DOHH2 (cell line): ENCODE data around the gene IRAK1BP1.
"Not testable (repeated sequence)": the region's sequence is repeated elsewhere in the genome, so short reads cannot be mapped to it uniquely, and the experiment has no call there.

Experiments
- H3F3A ChIP-seq: fragments of 200-600 bp; sonication (generic), shearing (Covaris generic); 2 replicates; pipeline ENCODE4 v1.6.0; 2016; ENCODE audit warnings: antibody characterized with exemption, mild to moderate bottlenecking; ENCODE audit not compliant: control insufficient read depth, insufficient read depth
- H3K27ac ChIP-seq: fragments of 200-600 bp; sonication (generic); 2 replicates; pipeline ENCODE4 v1.5.1; 2014; ENCODE audit warnings: low read depth, mild to moderate bottlenecking, low read length, moderate library complexity
- H3K27me3 ChIP-seq: fragments of 200-600 bp; sonication (generic); 2 replicates; pipeline ENCODE4 v1.6.1; 2014; ENCODE audit warnings: mild to moderate bottlenecking, low read length, mixed read lengths; ENCODE audit not compliant: control insufficient read depth
- H3K36me3 ChIP-seq: fragments of 200-600 bp; sonication (generic); 2 replicates; pipeline ENCODE4 v1.6.1; 2014; ENCODE audit warnings: mild to moderate bottlenecking, low read length, moderate library complexity, mixed read lengths; ENCODE audit not compliant: control insufficient read depth
- H3K4me1 ChIP-seq: fragments of 200-600 bp; sonication (generic); 2 replicates; pipeline ENCODE4 v1.6.1; 2014; ENCODE audit warnings: mild to moderate bottlenecking, low read length, mixed read lengths; ENCODE audit not compliant: control insufficient read depth
- H3K4me2 ChIP-seq: fragments of 200-600 bp; sonication (generic); 2 replicates; pipeline ENCODE4 v1.6.0; 2014; ENCODE audit warnings: mild to moderate bottlenecking, low read length, moderate library complexity
- H3K4me3 ChIP-seq: fragments of 200-600 bp; sonication (generic); 2 replicates; pipeline ENCODE4 v1.5.1; 2014; ENCODE audit warnings: mild to moderate bottlenecking, low read length, mixed read lengths
- H3K79me2 ChIP-seq: fragments of 200-600 bp; sonication (generic); 2 replicates; pipeline ENCODE4 v1.6.1; 2014; ENCODE audit warnings: mild to moderate bottlenecking, low read length, mixed read lengths; ENCODE audit not compliant: control insufficient read depth
- H3K9me2 ChIP-seq: fragments of 200-600 bp; sonication (generic); replicated peaks from 2 replicates; pipeline ENCODE4 v1.6.1; 2014; ENCODE audit warnings: mild to moderate bottlenecking, low read length, mixed read lengths; ENCODE audit not compliant: control insufficient read depth
- H3K9me3 ChIP-seq: fragments of 200-600 bp; sonication (generic); 2 replicates; pipeline ENCODE4 v1.6.1; 2014; ENCODE audit warnings: antibody characterized with exemption, low read length, mixed read lengths; ENCODE audit not compliant: control insufficient read depth, insufficient read depth
- H4K20me1 ChIP-seq: fragments of 200-600 bp; sonication (generic); 2 replicates; pipeline ENCODE4 v1.6.0; 2014; ENCODE audit warnings: low read depth, mild to moderate bottlenecking, antibody characterized with exemption, low read length, moderate library complexity; ENCODE audit not compliant: control insufficient read depth, insufficient read depth
- CTCF ChIP-seq: fragments of 200-600 bp; sonication (generic); IDR thresholded peaks from one replicate; pipeline ENCODE4 v1.5.1; 2014; ENCODE audit warnings: antibody characterized with exemption, mild to moderate bottlenecking, low read depth, low read length; ENCODE audit not compliant: poor library complexity, severe bottlenecking
- EZH2phosphoT487 ChIP-seq: fragments of 200-600 bp; sonication (generic); IDR thresholded peaks from 2 replicates; pipeline ENCODE4 v1.6.1; 2017; ENCODE audit warnings: borderline replicate concordance, mild to moderate bottlenecking, antibody characterized with exemption, low read length, moderate library complexity, mixed read lengths

Gene IRAK1BP1

GRCh38 chr6:78851156-78851555 is 16.2 kb upstream of the IRAK1BP1 start:
- Histone ChIP-seq H3K4me2 (no peak overlapping the region), H3K4me3 (no peak overlapping the region), H3F3A (no peaks in the 10 kb centered on the region), H3K4me1 (no peaks in the 10 kb centered on the region), H4K20me1 (no peaks in the 10 kb centered on the region), H3K27me3 (no peaks in the 10 kb centered on the region), H3K36me3 (peaks cover 7% of the 10 kb centered on the region; the same call in 1 of the 2 replicates), H3K79me2 (no peaks in the 10 kb centered on the region), H3K9me3 (no peaks in the 10 kb centered on the region), H3K9me2 (no peaks in the 10 kb centered on the region), H3K27ac (no peak overlapping the region)
- TF ChIP-seq EZH2phosphoT487, result no peak
- no peak for TF ChIP-seq CTCF

- no peak overlapping the region for H3K4me3 ChIP-seq
- no peaks in the 10 kb centered on the region for H3K79me2 ChIP-seq
- TF ChIP-seq EZH2phosphoT487, result no peak
- no peak for TF ChIP-seq CTCF
- no peak overlapping the region for H3K27ac ChIP-seq
- no peaks in the 10 kb centered on the region for H3K9me2 ChIP-seq
- H3K4me2 ChIP-seq, result no peak overlapping the region
- no peaks in the 10 kb centered on the region for H3K4me1 ChIP-seq
- H3F3A ChIP-seq, result no peaks in the 10 kb centered on the region
- peaks cover 7% of the 10 kb centered on the region; the same call in 1 of the 2 replicates for H3K36me3 ChIP-seq
- no peaks in the 10 kb centered on the region for H3K27me3 ChIP-seq
- H4K20me1 ChIP-seq, result no peaks in the 10 kb centered on the region
- H3K9me3 ChIP-seq, result no peaks in the 10 kb centered on the region
Observed at GRCh38 chr6:78854546-78854945, 12.8 kb upstream of the IRAK1BP1 start.

GRCh38 chr6:78858339-78858938 is 8.9 kb upstream of the IRAK1BP1 start:
- H3K9me2 ChIP-seq, H3K79me2 ChIP-seq, H3K27ac ChIP-seq, H4K20me1 ChIP-seq, H3K36me3 ChIP-seq, H3F3A ChIP-seq, H3K4me2 ChIP-seq, H3K9me3 ChIP-seq, H3K4me1 ChIP-seq, H3K27me3 ChIP-seq, H3K4me3 ChIP-seq: not testable (repeated sequence)

- Histone ChIP-seq H3K4me3 (no peak overlapping the region), H3K27me3 (no peaks in the 10 kb centered on the region), H3K9me3 (no peaks in the 10 kb centered on the region), H3K4me1 (peaks cover 4% of the 10 kb centered on the region), H3K27ac (no peak overlapping the region), H3K9me2 (no peaks in the 10 kb centered on the region), H3K79me2 (peaks cover 14% of the 10 kb centered on the region), H3F3A (0 out of 2 replicates have a peak, but pooled peaks cover 4% of the 10 kb centered on the region), H4K20me1 (no peaks in the 10 kb centered on the region), H3K4me2 (no peak overlapping the region), H3K36me3 (no peaks in the 10 kb centered on the region)
- TF ChIP-seq EZH2phosphoT487 (no peak), CTCF (no peak)
Observed at GRCh38 chr6:78861509-78861908, 5.8 kb upstream of the IRAK1BP1 start.
